GM12878 (cell line): Measurements from ENCODE around the gene CTXND1. TPM values are rescaled to one million over a fixed set of nuclear protein-coding genes. Genes with fewer than 3 reads are reported as not detected.

Source experiments
- ATAC-seq: fragments of 200-7000 bp; cut with Tn5 transposase; 3 replicates; pipeline ENCODE4 v1.9.1; 2020; ENCODE audit warnings: mild to moderate bottlenecking, moderate library complexity
- BruUV-seq: library from RNA; stranded (reverse); fragments of 400-500 nt; replicated peaks from 2 replicates; lab custom pipeline; 2021; lab: Mats Ljungman, UMichigan
- CTCF ChIA-PET: fragments of 300-600 bp; sonication (Branson Sonifier 250); formaldehyde crosslinking; extraction: SDS; loops from one replicate; lab custom pipeline; 2021; ENCODE audit warnings: inconsistent platforms; lab: Yijun Ruan, JAX
- POLR2A ChIA-PET: fragments of 350-600 bp; formaldehyde crosslinking; extraction: SDS; loops from one replicate; lab custom pipeline; 2021; ENCODE audit warnings: inconsistent platforms; lab: Charles Lee
- RAD21 ChIA-PET: fragments of 300-600 bp; sonication (Branson Sonifier 250); formaldehyde crosslinking; loops from one replicate; lab custom pipeline; 2023; ENCODE audit warnings: antibody characterized with exemption; ENCODE audit not compliant: unreplicated experiment; lab: Charles Lee
- SMC1A ChIA-PET: fragments of 300-600 bp; sonication (Branson Sonifier 250); formaldehyde crosslinking; loops from one replicate; lab custom pipeline; 2023; ENCODE audit not compliant: unreplicated experiment, uncharacterized antibody; lab: Charles Lee
- DNase-seq: peaks from one replicate; pipeline ENCODE4 v3.0.0-alpha.2; 2011; ENCODE audit warnings: low read depth, low spot score
- FAIRE-seq: peaks from 3 replicates; lab custom pipeline; 2011; peaks lifted over from hg19 to GRCh38; lab: Jason Lieb, UNC
- H2AFZ ChIP-seq: 2 replicates; pipeline ENCODE4 v1.6.0; 2011; ENCODE audit warnings: low read depth, low read length, control low read depth; ENCODE audit not compliant: control insufficient read depth
- H3K27ac ChIP-seq: 2 replicates; pipeline ENCODE4 v1.5.1; 2011; ENCODE audit warnings: control low read depth; ENCODE audit not compliant: control insufficient read depth, insufficient read depth
- H3K27me3 ChIP-seq, 2 experiments: replicated peaks in 1 of 2; 2 replicates each; pipeline versions ENCODE4 v1.6.0 to v1.6.1; 2011; ENCODE audit warnings: low read length in 1 of 2; ENCODE audit not compliant: control insufficient read depth in 2 of 2, insufficient read depth in 2 of 2
- H3K36me3 ChIP-seq, 2 experiments: 2 replicates each; pipeline ENCODE4 v1.5.1; 2011; ENCODE audit warnings: low read length in 1 of 2; ENCODE audit not compliant: control insufficient read depth in 2 of 2, insufficient read depth in 2 of 2
- H3K4me1 ChIP-seq: 2 replicates; pipeline ENCODE4 v1.6.1; 2011; ENCODE audit warnings: mild to moderate bottlenecking, low read length, moderate library complexity, mixed read lengths; ENCODE audit not compliant: control insufficient read depth, insufficient read depth
- H3K4me2 ChIP-seq: 2 replicates; pipeline ENCODE4 v1.6.0; 2011; ENCODE audit warnings: control low read depth; ENCODE audit not compliant: control insufficient read depth, insufficient read depth
- H3K4me3 ChIP-seq: fragments of 200-600 bp; sonication (generic); 2 replicates; pipeline ENCODE4 v1.5.1; 2016
- H3K79me2 ChIP-seq: 2 replicates; pipeline ENCODE4 v1.6.0; 2011; ENCODE audit warnings: low read length; ENCODE audit not compliant: control insufficient read depth, insufficient read depth
- H3K9ac ChIP-seq: 2 replicates; pipeline ENCODE4 v1.8.0; 2011; ENCODE audit warnings: low read length, control low read depth, mixed read lengths; ENCODE audit not compliant: control insufficient read depth, insufficient read depth
- H3K9me3 ChIP-seq: replicated peaks from 3 replicates; pipeline ENCODE4 v1.5.1; 2011; ENCODE audit warnings: mild to moderate bottlenecking, low read length; ENCODE audit not compliant: control insufficient read depth, insufficient read depth
- H4K20me1 ChIP-seq: 2 replicates; pipeline ENCODE4 v1.6.0; 2011; ENCODE audit not compliant: control insufficient read depth, insufficient read depth
- ASH2L ChIP-seq: fragments of 300-600, 200-600 bp; sonication (generic); IDR thresholded peaks from 2 replicates; pipeline ENCODE4 v1.6.1; 2017; ENCODE audit warnings: low read depth, mild to moderate bottlenecking, borderline replicate concordance
- MEF2B ChIP-seq: fragments of 450-650 bp; IDR thresholded peaks from 2 replicates; pipeline ENCODE4 v1.6.1; 2018; ENCODE audit warnings: mild to moderate bottlenecking, moderate library complexity; ENCODE audit not compliant: partially characterized antibody, poor library complexity, severe bottlenecking
- MYC ChIP-seq: IDR thresholded peaks from 2 replicates; pipeline ENCODE4 v1.6.1; 2011; ENCODE audit warnings: mild to moderate bottlenecking, low read length, moderate library complexity, inconsistent platforms; ENCODE audit not compliant: insufficient read depth, insufficient replicate concordance, insufficient read length, severe bottlenecking
- WGBS: methylation state at CpG from one replicate; pipeline ENCODE4 v1.1.6; 2016; ENCODE audit warnings: low lambda C conversion rate; ENCODE audit not compliant: insufficient replicate concordance, insufficient coverage; ENCODE audit errors: missing lambda C conversion rate; 5-methylcytosine and 5-hydroxymethylcytosine counted together
- in situ Hi-C: fragments of 300-500 bp; cut with MboI; formaldehyde crosslinking; loops from 9 replicates; pipeline ENCODE4 v1.14.3; 2018; ENCODE audit warnings: mixed read lengths
- intact Hi-C: fragments of 100-400 bp; cut with micrococcal nuclease; formaldehyde crosslinking; loops from one replicate; pipeline ENCODE4 v1.14.2; 2022; ENCODE audit not compliant: unreplicated experiment
- polyA plus RNA-seq, 11 experiments: library from polyadenylated mRNA; depleted of rRNA in 4 of 11; unstranded in 6 of 11; stranded (reverse) in 5 of 11; fragments of >200 nt; fragmentation: Nextera tagmentation in 4 of 11; fragmentation: Illumina TruSeq in 1 of 11; extraction: Ambion mirVana in 4 of 11; extraction: Trizol in 1 of 11; gene quantifications; 1 replicate in 1 of 11; 2 replicates in 10 of 11; pipeline versions ENCODE4 v1.2.1 to v1.2.3, GENCODE V29; 2011 to 2016; ENCODE audit warnings: inconsistent platforms in 2 of 11, missing spikeins in 2 of 11, low read depth in 1 of 11
- total RNA-seq, 4 experiments: library from RNA; depleted of rRNA in 3 of 4; stranded (reverse); fragments of >200 nt in 3 of 4; fragmentation: Illumina TruSeq in 1 of 4; extraction: Trizol in 1 of 4; gene quantifications; 2 replicates each; pipeline versions ENCODE4 v1.2.1 to v1.2.3, GENCODE V29; 2013 to 2021
- TF ChIP-seq, protein P1 (sequence below): IDR thresholded peaks from 2 replicates; pipeline ENCODE4 v1.6.1; 2011; ENCODE audit warnings: borderline replicate concordance, low read depth, mild to moderate bottlenecking, moderate library complexity, low read length; ENCODE audit not compliant: insufficient read depth, poor library complexity, severe bottlenecking
- TF ChIP-seq, protein P2 (sequence below): fragments of 450-650 bp; IDR thresholded peaks from 2 replicates; pipeline ENCODE4 v1.6.1; 2017; ENCODE audit warnings: borderline replicate concordance
- TF ChIP-seq, protein P3 (sequence below): fragments of 450-650 bp; formaldehyde crosslinking; IDR thresholded peaks from 2 replicates; pipeline ENCODE4 v1.5.0; 2022; ENCODE audit warnings: mild to moderate bottlenecking, missing genetic modification characterization

CTXND1 gene
- total and polyA plus RNA-seq, 10 of the 15 experiments (the other 5 are each of a cell fraction or from before 2014, with no cell fraction given), result under 0.01 to 0.03 (median 0.02) TPM; not detected in 7

DNA sequence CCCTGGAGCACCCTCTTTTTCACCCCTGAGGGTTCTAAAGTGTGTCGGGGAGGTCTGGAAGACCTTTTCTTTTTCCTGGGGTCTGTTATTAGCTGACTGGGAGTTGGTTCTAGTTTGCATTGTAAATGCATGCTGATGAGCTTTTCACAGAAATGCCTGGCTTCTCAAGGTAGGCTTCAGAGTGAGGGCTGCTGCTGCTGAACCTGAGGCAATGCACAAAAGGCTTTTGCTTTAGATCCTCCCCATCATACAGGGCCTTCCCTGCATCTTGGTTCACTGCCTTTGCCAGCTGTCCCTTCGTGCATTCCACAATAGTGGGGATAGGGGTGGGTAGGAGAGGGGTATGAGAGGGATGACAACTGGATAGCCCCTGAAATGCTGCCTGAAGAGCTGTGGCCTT, 52.6 kb downstream of the CTXND1 start:
- SMC1A ChIA-PET, result interaction anchor here (1.1 kb wide), 1 partner anchor 432 kb away, joined by 3 read pairs; no protein-coding TSS in a partner anchor
- 23% methylated on average over 2 of the region's 2 CpGs for WGBS
- H3K27ac ChIP-seq, result no peak overlapping the region
- RAD21 ChIA-PET, result no interaction called here
- no peak overlapping the region for H2AFZ ChIP-seq
- no peak for FAIRE-seq
- POLR2A ChIA-PET, result interaction anchor here (0.5 kb wide), 1 partner anchor 35 kb away, joined by 3 read pairs; no protein-coding TSS in a partner anchor
- no peak for ATAC-seq
- H3K9ac ChIP-seq, result no peak overlapping the region
- TF ChIP-seq, protein P1, sequence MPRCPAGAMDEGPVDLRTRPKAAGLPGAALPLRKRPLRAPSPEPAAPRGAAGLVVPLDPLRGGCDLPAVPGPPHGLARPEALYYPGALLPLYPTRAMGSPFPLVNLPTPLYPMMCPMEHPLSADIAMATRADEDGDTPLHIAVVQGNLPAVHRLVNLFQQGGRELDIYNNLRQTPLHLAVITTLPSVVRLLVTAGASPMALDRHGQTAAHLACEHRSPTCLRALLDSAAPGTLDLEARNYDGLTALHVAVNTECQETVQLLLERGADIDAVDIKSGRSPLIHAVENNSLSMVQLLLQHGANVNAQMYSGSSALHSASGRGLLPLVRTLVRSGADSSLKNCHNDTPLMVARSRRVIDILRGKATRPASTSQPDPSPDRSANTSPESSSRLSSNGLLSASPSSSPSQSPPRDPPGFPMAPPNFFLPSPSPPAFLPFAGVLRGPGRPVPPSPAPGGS, result no peak
- TF ChIP-seq MEF2B, result no peak
- no peaks in the 10 kb centered on the region for H3K36me3 ChIP-seq
- DNase-seq, result no peak
- H4K20me1 ChIP-seq, result no peaks in the 10 kb centered on the region; the same call in 1 of the 2 replicates
- no peak overlapping the region for H3K4me2 ChIP-seq
- H3K27me3 ChIP-seq, result no peaks in the 10 kb centered on the region
- no peaks in the 10 kb centered on the region for H3K4me1 ChIP-seq
- H3K79me2 ChIP-seq, result no peaks in the 10 kb centered on the region
- CTCF ChIA-PET, result interaction anchor here (0.6 to 1.1 kb wide), 2 partner anchors 9 to 74 kb away, joined by 3 to 4 read pairs; no protein-coding TSS in a partner anchor
- intact Hi-C loops, result no loop called here
- no peak overlapping the region for H3K4me3 ChIP-seq
- H3K9me3 ChIP-seq, result no peaks in the 10 kb centered on the region
- in situ Hi-C loops, result no loop called here
- BruUV-seq, result no TSS peak

- ChIA-PET SMC1A (no interaction called here), POLR2A (no interaction called here), CTCF (no interaction called here), RAD21 (no interaction called here)
- no peak for ATAC-seq
- Histone ChIP-seq H3K36me3 (no peaks in the 10 kb centered on the region), H3K27me3 (no peaks in the 10 kb centered on the region), H3K4me1 (no peaks in the 10 kb centered on the region), H3K4me3 (no peak overlapping the region), H2AFZ (no peak overlapping the region), H3K79me2 (no peaks in the 10 kb centered on the region), H4K20me1 (no peaks in the 10 kb centered on the region; the same call in 1 of the 2 replicates), H3K27ac (no peak overlapping the region), H3K4me2 (no peak overlapping the region), H3K9ac (no peak overlapping the region), H3K9me3 (no peaks in the 10 kb centered on the region)
- WGBS, result 45% methylated on average over 1 of the region's 1 CpG
- in situ Hi-C loops, result no loop called here
- no TSS peak for BruUV-seq
- intact Hi-C loops, result no loop called here
- FAIRE-seq, result no peak
- DNase-seq, result no peak
- TF ChIP-seq, protein P2, sequence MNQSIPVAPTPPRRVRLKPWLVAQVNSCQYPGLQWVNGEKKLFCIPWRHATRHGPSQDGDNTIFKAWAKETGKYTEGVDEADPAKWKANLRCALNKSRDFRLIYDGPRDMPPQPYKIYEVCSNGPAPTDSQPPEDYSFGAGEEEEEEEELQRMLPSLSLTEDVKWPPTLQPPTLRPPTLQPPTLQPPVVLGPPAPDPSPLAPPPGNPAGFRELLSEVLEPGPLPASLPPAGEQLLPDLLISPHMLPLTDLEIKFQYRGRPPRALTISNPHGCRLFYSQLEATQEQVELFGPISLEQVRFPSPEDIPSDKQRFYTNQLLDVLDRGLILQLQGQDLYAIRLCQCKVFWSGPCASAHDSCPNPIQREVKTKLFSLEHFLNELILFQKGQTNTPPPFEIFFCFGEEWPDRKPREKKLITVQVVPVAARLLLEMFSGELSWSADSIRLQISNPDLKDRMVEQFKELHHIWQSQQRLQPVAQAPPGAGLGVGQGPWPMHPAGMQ, result no peak
- TF ChIP-seq, protein P3, sequence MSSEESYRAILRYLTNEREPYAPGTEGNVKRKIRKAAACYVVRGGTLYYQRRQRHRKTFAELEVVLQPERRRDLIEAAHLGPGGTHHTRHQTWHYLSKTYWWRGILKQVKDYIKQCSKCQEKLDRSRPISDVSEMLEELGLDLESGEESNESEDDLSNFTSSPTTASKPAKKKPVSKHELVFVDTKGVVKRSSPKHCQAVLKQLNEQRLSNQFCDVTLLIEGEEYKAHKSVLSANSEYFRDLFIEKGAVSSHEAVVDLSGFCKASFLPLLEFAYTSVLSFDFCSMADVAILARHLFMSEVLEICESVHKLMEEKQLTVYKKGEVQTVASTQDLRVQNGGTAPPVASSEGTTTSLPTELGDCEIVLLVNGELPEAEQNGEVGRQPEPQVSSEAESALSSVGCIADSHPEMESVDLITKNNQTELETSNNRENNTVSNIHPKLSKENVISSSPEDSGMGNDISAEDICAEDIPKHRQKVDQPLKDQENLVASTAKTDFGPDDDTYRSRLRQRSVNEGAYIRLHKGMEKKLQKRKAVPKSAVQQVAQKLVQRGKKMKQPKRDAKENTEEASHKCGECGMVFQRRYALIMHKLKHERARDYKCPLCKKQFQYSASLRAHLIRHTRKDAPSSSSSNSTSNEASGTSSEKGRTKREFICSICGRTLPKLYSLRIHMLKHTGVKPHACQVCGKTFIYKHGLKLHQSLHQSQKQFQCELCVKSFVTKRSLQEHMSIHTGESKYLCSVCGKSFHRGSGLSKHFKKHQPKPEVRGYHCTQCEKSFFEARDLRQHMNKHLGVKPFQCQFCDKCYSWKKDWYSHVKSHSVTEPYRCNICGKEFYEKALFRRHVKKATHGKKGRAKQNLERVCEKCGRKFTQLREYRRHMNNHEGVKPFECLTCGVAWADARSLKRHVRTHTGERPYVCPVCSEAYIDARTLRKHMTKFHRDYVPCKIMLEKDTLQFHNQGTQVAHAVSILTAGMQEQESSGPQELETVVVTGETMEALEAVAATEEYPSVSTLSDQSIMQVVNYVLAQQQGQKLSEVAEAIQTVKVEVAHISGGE (CRISPR knock-in tag), result no peak
- TF ChIP-seq ASH2L (no peak), MYC (no peak)
These were observed 57.1 kb downstream of the CTXND1 start for GRCh38 chr15:80194914-80195313.
